Measurements from ENCODE around the gene TRHDE.

Gene TRHDE

GRCh38 chr12:72281126-72281525, 9.0 kb downstream of the TRHDE start:
- DNase-seq = no peak
- TF ChIP-seq POLR2A (IDR thresholded peaks at IDR 0.05; ENCODE audit: low read length) (no peak), GATA1 (IDR thresholded peaks at IDR 0.05; ENCODE audit: low read depth, low read length) (no peak)

- no peak for DNase-seq
- no peak for TF ChIP-seq GATA1 (IDR thresholded peaks at IDR 0.05; ENCODE audit: low read depth, low read length)
- no peak for TF ChIP-seq POLR2A (IDR thresholded peaks at IDR 0.05; ENCODE audit: low read length)
Observed at GRCh38 chr12:72282721-72283120, 10.6 kb downstream of the TRHDE start.

DNA sequence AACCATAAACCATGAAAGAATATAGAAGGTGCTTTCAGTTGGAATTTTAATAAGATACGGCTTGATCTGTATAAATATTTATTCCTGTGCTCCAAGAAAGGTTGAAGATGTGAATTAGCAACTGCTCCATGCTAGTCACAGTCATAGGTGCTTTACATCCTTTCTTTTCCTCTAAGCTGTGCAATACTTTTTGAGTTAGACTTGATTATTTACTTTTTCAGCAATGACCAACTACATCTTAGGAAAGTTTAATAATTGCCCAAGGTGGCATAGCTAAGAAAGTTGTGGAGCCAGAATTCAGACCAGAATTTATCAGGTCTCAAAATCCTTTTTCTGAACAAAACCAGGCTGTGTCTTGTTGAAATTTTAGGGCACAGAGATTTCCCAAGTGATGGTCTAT, 13.7 kb downstream of the TRHDE start:
- no peak for DNase-seq
- no peak for TF ChIP-seq GATA1 (IDR thresholded peaks at IDR 0.05; ENCODE audit: low read depth, low read length)
- no peak for TF ChIP-seq POLR2A (IDR thresholded peaks at IDR 0.05; ENCODE audit: low read length)

DNA sequence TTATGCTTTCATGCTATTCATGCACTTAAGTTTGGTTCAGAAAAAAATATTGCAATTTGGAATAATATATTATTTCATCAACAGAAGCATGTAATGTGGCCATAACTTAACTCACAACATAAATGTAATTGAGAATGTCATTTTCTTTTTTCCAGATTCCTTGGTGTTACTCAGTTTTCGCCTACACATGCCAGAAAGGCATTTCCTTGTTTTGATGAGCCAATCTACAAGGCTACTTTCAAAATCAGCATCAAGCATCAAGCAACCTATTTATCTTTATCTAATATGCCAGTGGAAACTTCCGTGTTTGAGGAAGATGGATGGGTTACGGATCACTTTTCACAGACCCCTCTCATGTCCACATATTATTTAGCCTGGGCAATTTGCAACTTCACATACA, 14.4 kb downstream of the TRHDE start:
- no peak for DNase-seq
- TF ChIP-seq GATA1 (IDR thresholded peaks at IDR 0.05; ENCODE audit: low read depth, low read length) = no peak
- TF ChIP-seq POLR2A (IDR thresholded peaks at IDR 0.05; ENCODE audit: low read length) = no peak

- TF ChIP-seq POLR2A (IDR thresholded peaks at IDR 0.05; ENCODE audit: low read length) (no peak), GATA1 (IDR thresholded peaks at IDR 0.05; ENCODE audit: low read depth, low read length) (no peak)
- DNase-seq = no peak
Observed at GRCh38 chr12:72288436-72288835, 16.3 kb downstream of the TRHDE start.

- TF ChIP-seq GATA1 (IDR thresholded peaks at IDR 0.05; ENCODE audit: low read depth, low read length) = no peak
- no peak for TF ChIP-seq POLR2A (IDR thresholded peaks at IDR 0.05; ENCODE audit: low read length)
- no peak for DNase-seq
Observed at GRCh38 chr12:72288911-72289310, 16.7 kb downstream of the TRHDE start.

DNA sequence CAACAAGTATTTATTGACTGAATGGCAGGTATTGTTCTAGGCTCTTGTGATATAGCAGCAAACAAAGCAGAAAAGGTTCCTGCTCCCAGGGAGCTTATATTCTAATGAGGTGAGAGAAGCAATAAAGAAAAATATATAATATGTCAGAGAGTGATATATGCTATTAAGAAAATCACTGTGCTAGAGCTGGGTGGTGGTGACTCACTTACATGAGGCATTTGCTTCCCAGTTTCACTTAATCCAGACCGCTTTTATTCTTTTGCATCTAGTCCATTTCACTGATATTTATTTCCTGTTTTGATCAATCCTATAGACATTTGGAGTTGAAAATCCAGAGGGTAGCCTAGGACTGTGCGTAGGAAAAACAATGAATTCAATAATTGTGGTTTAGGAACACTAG, 17.5 kb downstream of the TRHDE start:
- TF ChIP-seq GATA1 (IDR thresholded peaks at IDR 0.05; ENCODE audit: low read depth, low read length) (no peak), POLR2A (IDR thresholded peaks at IDR 0.05; ENCODE audit: low read length) (no peak)
- no peak for DNase-seq

DNA sequence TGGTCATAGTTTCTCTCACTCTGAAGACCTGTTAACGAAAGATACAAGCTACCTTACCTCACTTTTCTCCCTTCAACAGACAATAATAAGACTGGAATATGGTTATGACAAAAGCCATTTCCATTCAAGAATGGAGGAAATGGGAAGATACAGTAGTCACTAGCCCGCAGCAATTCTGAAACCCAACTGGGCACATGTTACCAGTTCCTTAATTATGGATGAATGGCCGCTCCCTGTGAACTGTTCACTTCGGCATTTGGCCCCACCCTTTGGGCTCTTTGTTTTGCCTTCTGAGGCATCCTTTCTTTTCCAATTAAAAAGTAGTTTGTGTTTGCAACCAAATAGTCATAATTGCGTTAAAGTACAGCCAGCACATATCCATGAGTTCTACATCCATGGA, 19.0 kb downstream of the TRHDE start:
- no peak for TF ChIP-seq POLR2A (IDR thresholded peaks at IDR 0.05; ENCODE audit: low read length)
- no peak for TF ChIP-seq GATA1 (IDR thresholded peaks at IDR 0.05; ENCODE audit: low read depth, low read length)
- DNase-seq = no peak

DNA sequence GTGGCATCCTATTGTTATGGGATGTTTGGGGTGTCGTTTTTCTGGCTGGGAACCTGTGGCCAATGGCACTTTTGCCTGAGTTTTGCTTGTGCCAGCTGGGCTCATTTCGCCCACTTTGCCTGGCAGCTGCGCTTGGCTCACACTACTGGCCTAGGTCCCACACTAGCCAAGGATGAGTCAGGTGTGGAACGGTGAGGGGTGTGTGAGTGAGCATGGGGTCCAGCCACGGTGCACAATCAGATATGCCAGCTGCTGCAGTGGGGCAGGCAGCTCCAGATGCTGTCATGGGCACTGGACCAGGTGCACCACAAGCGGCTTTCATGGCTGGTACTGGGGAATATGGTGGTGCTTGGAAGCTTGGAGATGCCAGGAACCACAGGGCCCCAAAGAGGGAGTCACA, 21.5 kb downstream of the TRHDE start:
- DNase-seq = no peak
- TF ChIP-seq GATA1 (IDR thresholded peaks at IDR 0.05; ENCODE audit: low read depth, low read length) (no peak), POLR2A (IDR thresholded peaks at IDR 0.05; ENCODE audit: low read length) (no peak)

DNA sequence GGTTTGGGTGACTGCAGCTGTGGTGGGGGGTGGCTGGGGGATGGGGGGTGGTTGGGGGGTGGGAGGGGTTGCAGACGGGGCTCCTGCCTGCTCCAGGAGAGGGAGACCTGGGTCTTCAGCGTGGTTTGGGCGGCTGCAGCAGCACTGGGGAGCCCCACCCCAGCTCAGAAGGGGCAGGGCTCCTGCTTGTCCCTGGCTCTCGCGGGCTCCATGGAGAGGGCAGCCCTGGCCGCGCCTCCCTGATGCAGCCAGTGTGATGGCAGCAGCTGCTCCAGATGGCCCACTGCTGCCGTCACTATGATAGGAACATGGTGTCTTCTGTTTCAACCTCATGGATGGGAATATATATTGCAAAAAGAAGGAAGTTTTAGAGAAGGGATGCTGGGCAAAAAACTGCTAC, 22.9 kb downstream of the TRHDE start:
- TF ChIP-seq GATA1 (IDR thresholded peaks at IDR 0.05; ENCODE audit: low read depth, low read length) (no peak), POLR2A (IDR thresholded peaks at IDR 0.05; ENCODE audit: low read length) (no peak)
- no peak for DNase-seq

DNA sequence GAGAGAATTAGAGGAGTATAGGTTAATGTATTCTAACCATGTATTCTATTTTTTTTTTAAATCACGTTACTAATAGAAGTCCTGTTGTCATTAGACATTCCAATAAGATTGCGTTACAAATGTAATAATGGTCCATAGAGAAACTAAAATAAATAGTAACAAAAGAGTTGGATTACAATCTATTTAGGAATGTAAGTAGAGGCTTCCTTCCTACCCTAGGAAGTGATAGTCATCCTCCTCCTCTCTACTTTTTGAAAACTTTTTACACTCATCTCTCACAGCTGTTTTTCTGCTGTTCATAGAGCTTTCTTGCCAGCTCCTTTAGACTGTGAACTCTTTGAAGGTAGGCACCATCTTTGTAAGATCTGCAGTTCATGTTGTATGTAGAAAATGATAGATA, 23.6 kb downstream of the TRHDE start:
- no peak for DNase-seq
- TF ChIP-seq GATA1 (IDR thresholded peaks at IDR 0.05; ENCODE audit: low read depth, low read length) (no peak), POLR2A (IDR thresholded peaks at IDR 0.05; ENCODE audit: low read length) (no peak)

GRCh38 chr12:72296389-72296788, 24.2 kb downstream of the TRHDE start:
- no peak for DNase-seq
- no peak for TF ChIP-seq GATA1 (IDR thresholded peaks at IDR 0.05; ENCODE audit: low read depth, low read length)
- no peak for TF ChIP-seq POLR2A (IDR thresholded peaks at IDR 0.05; ENCODE audit: low read length)

- no peak for DNase-seq
- TF ChIP-seq GATA1 (IDR thresholded peaks at IDR 0.05; ENCODE audit: low read depth, low read length) (no peak), POLR2A (IDR thresholded peaks at IDR 0.05; ENCODE audit: low read length) (no peak)
Observed at GRCh38 chr12:72297666-72298065, 25.5 kb downstream of the TRHDE start.

- DNase-seq = no peak
- TF ChIP-seq GATA1 (IDR thresholded peaks at IDR 0.05; ENCODE audit: low read depth, low read length) (no peak), POLR2A (IDR thresholded peaks at IDR 0.05; ENCODE audit: low read length) (no peak)
Observed at GRCh38 chr12:72300728-72301127, 28.6 kb downstream of the TRHDE start.

GRCh38 chr12:72304751-72305150, 32.6 kb downstream of the TRHDE start:
- no peak for DNase-seq

GRCh38 chr12:72307229-72307628, 35.1 kb downstream of the TRHDE start:
- no peak for DNase-seq
- TF ChIP-seq GATA1 (IDR thresholded peaks at IDR 0.05; ENCODE audit: low read depth, low read length) = no peak
- no peak for TF ChIP-seq POLR2A (IDR thresholded peaks at IDR 0.05; ENCODE audit: low read length)

More at GRCh38 chr12:72304751-72305150, 32.6 kb downstream of the TRHDE start:
- TF ChIP-seq POLR2A (IDR thresholded peaks at IDR 0.05; ENCODE audit: low read length) (no peak), GATA1 (IDR thresholded peaks at IDR 0.05; ENCODE audit: low read depth, low read length) (no peak)
